OCI-LY3 (cell line): Measurements from ENCODE around the gene MS4A10.

Experiments used
- EZH2phosphoT487 ChIP-seq: fragments of 200-600 bp; shearing (Covaris generic); IDR thresholded peaks from 2 replicates; pipeline ENCODE4 v1.6.1; 2018; ENCODE audit warnings: antibody characterized with exemption, mixed run types, low read depth
- TF ChIP-seq, protein P1 (sequence below): fragments of 200-600, 300-600 bp; sonication (generic); IDR thresholded peaks from 2 replicates; pipeline ENCODE4 v1.5.1; 2014; ENCODE audit warnings: antibody characterized with exemption, low read length, low read depth

DNA sequence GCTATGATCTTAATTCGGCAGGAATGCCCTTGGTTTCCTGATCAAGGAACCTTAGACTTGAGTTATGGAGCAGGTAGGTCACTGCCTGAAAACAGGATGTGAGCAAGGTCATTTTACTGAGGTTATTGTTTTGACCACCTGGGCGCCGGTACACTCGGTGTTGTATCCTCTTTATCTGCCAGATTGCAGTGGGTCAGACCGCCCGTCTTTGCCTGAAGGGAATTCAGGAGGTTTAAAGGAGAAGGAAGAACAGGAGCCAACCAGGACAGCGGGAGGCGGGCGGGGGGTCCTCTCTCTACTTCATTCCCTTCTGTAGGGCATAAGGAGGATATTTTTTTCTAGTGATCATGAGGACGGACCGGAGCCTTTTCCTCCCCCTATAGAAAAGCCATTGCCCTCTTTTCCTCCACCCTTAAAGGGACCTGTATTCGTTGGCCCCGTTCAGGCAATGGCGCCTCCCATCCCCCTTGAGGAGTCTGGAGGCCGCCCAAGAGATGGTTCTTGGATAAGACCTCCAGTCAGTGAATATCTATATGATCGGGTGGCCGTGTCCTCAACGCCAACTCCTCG lies 27.8 kb upstream of the MS4A10 start:
- TF ChIP-seq, protein P1, sequence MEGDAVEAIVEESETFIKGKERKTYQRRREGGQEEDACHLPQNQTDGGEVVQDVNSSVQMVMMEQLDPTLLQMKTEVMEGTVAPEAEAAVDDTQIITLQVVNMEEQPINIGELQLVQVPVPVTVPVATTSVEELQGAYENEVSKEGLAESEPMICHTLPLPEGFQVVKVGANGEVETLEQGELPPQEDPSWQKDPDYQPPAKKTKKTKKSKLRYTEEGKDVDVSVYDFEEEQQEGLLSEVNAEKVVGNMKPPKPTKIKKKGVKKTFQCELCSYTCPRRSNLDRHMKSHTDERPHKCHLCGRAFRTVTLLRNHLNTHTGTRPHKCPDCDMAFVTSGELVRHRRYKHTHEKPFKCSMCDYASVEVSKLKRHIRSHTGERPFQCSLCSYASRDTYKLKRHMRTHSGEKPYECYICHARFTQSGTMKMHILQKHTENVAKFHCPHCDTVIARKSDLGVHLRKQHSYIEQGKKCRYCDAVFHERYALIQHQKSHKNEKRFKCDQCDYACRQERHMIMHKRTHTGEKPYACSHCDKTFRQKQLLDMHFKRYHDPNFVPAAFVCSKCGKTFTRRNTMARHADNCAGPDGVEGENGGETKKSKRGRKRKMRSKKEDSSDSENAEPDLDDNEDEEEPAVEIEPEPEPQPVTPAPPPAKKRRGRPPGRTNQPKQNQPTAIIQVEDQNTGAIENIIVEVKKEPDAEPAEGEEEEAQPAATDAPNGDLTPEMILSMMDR = no peak
- TF ChIP-seq EZH2phosphoT487 = no peak
